Limb (tissue), 2 donors: ENCODE data around the gene GTPBP1.

Experiments
- DNase-seq, 2 donors: peaks; one replicate each; pipeline ENCODE4 v3.0.0-alpha.2; 2016; ENCODE audit errors: extremely low spot score in 2 of 2

GTPBP1 gene

DNA sequence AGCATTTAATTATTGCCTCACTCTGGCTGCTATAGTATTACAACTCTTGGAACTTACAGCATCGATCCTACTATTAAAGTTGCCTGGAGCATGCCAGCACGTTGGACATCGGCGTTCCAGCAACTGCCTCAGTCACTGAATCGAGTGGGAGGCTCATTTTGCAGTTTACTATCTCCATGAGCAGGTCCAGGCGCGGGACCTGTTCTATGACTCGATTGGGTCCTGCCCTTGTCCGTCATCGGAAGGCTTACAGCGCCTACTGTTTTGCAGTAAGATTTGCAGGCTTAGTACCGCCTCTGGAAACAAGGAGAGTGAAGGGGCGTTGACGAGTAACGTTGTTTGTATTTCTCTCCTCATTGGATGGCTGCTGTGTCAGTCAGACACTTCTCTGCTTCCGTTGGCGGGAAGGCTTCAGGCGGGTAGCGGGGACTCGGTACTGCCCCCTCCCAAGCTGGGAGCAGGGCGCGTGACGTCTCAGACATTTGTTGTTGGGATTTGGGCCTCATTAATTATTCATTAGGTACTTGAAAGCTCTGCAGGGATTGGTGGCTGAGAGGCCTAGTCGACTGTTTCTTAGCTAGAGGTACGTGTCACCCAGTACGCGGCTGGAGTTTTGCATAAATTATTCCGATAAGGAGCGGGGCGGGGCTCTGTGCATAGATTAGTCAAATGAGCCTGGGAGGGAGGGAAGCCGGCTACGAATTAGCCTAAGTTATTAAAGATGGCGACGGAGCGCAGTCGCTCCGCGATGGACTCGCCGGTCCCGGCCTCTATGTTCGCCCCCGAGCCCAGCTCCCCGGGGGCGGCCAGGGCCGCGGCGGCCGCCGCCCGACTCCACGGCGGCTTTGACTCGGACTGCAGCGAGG lies at the start of gene GTPBP1:
GTPBP1 (plus strand) TSS at position 710 of the 866 bp plus-strand sequence; CDS start at position 722, 12 bp downstream.
- peak; percentile 96 to 100 for DNase-seq

- DNase-seq, result peak; percentile 92 to 95
Measured at GRCh38 chr22:38656256-38657044, 49.3 kb upstream of the GTPBP1 start, which contains the start of the genes CBY1 and FAM227A. Gene CBY1 (plus strand): TSS chr22:38656638. CDS start chr22:38668055, 11,417 bp downstream. Gene FAM227A (minus strand): TSS chr22:38656392. CDS start chr22:38650168, 6,224 bp downstream.

GRCh38 chr22:38657045-38657909 lies 48.5 kb upstream of the GTPBP1 start:
- no peak for DNase-seq

- DNase-seq, result no peak
Measured at GRCh38 chr22:38674888-38675287, 30.9 kb upstream of the GTPBP1 start.

DNA sequence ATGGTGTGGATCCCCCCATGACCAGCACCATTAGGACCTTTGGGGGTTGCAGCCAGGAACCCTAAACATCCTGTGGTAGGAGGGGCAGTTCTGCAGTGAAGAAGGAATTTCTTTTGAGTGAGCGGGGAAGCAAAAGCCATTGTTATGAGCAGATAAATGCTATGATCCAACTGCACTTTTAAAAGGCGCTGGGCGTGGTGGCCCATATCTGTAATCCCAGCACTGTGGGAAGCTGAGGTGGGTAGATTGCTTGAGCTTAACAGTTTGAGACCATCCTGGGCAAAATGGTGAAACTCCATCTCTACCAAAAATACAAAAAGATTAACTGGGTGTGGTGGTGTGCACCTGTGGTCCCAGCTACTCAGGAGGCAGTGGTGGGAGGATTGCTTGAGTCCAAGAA lies 29.9 kb upstream of the GTPBP1 start:
- no peak for DNase-seq

DNA sequence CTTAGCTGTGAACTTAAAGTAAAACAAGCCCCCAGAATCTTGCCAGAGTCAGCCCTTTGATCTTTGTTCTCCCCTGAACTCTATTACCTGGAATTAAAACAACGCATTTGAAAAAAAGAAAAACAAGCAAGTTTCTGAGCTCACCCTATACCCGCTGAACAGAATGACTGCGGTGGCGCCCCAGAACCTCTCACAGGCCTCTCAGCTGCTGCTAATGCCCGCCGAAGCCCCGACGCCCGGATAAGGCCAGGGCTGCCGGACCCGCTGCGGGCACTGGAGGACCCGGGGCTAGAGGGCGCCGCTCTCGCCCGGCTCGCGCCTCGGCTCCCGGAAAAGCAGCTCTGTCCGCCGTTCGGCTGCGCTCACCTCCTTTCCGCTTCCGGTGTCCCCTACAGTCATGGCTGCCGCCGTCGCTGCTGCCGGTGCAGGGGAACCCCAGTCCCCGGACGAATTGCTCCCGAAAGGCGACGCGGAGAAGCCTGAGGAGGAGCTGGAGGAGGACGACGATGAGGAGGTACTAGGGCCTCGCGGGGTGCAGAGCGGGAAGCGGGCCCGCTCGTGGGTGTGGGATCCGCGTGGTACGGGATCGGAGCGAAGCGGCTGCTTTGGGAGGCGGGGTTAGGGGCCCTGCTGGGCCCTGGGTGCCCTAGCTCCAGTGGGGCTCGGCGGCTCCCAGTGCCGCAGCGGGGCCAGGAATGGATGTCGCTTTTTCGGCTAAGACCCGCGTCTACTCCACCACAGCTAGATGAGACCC lies 24.0 kb upstream of the GTPBP1 start, which contains the start of gene TOMM22:
TOMM22 (plus strand) TSS at position 376 of the 754 bp plus-strand sequence; CDS start at position 398, 22 bp downstream.
- peak; percentile 92 to 93 for DNase-seq

DNA sequence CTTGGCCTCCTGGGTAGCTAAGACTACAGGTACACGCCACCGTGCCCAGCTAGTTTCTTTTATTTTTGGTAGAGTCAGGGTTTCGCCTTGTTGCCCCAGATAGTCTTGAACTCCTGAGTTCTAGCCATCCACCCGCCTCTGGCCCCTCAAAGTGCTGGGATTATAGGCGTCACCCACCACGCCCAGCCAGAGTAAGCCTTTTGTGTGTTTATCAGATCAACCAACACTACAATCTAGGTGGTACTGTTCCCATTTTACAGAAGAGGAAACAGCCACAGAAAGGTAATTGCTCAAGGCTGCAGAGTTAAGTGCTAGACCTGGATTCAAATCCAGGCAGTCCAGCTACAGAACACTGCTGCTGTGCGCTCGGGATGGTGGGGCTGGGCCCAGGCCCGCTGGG lies 20.8 kb upstream of the GTPBP1 start:
- DNase-seq, result no peak

DNA sequence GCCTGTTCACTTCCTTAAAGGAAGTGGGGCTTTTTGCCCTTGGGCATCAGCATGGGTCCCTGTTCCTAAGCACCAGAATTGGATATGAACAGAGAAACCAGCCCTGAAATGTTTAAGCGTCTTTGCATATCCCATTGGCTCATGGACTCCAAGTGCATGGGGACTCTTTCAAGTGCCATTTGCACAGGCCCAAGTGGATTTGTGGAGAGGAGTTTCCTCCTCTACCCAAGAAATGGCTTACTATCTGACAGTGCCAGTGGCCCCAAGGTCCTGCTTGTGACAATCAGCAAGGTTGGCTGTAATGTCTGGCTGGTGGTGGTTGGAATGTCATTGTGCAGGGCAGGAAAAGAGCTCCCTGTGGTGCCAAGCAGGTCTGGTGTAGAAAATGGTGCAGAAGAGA lies 20.0 kb upstream of the GTPBP1 start:
- no peak for DNase-seq

GRCh38 chr22:38689651-38690050 lies 16.1 kb upstream of the GTPBP1 start:
- DNase-seq, result no peak

- DNase-seq, result no peak
Measured at GRCh38 chr22:38694049-38694448, 11.7 kb upstream of the GTPBP1 start.

DNA sequence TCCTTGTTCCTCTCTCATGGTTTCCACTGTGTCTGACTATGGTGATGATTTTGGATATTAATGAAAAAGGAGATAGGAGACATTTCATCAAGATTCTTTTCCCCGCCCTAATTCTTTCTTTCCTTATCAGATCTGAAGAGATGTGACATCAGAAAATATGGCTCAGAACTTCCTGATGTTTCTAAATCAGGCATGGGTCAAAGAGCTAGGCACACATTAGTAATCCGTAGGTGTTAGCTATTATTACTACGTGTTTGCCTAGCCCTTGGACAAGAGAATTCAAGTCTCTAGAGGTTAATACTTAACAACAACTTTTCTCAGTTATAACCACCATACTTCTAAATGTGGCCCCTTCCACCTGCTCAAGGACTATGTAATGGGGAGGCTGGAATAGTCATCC lies 10.8 kb upstream of the GTPBP1 start:
- no peak for DNase-seq

GRCh38 chr22:38696606-38697424 lies 8.9 kb upstream of the GTPBP1 start:
- no peak for DNase-seq

- DNase-seq, result no peak
Measured at GRCh38 chr22:38697425-38698089, 8.2 kb upstream of the GTPBP1 start.

DNA sequence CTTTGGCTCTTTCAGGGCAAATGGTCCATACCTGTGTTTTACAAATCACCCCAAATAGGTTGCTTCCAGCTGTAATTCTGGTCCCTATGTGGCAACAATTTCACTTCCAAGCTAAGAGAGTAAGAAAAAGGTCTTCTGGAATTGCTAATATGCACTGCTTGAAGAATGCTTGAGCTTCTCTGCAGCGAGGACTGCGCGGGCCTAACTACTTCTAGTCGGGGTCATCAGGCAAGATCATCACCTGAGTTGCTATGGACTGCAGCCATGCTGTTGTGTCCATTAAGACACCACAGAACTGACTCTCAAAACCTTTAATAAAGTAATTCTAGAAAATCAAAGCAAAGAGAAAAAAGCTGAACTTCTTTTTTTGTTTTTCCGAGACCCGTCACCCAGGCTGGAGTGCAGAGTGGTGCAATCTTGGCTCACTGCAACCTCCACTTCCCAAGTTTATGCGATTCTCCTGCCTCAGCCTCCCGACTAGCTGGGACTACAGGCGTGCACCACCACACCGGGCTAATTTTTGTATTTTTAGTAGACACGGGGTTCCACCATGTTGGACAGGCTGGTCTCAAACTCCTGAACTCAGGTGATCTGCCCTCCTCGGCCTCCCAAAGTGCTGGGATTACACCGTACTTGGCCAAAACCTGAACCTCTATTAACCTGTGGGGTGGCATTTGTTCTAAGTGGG lies 7.2 kb upstream of the GTPBP1 start:
- no peak for DNase-seq

- DNase-seq, result no peak
Measured at GRCh38 chr22:38699143-38699542, 6.6 kb upstream of the GTPBP1 start.

- no peak for DNase-seq
Measured at GRCh38 chr22:38699784-38700183, 6.0 kb upstream of the GTPBP1 start.

DNA sequence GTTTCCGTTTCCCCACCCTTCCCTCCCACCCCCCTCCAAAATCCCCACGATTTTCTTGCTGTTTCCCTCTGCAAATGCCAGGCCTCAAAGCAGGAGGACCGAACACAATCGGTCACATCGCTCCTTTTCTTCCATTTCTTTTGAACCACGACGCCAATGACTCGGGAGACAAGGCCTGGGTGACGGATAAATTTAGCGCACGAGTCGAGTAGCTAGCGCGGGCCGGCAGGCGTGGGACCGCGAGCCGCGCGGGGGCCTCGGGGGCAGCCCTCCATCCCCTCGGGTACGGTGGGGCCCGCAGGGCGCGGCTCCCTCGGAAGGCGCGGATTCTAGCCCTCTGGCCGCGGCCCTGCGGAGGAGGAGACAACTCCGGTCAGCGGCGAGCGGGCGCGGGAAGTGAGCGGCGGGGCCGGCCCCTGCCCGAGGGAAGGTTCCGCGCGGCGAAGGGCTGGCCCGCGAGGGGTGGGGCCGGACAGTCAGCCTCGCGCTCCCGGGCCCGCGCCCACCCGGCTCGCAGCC lies 5.4 kb upstream of the GTPBP1 start:
- DNase-seq, result no peak
